Activated CD8-positive, alpha-beta T cell treated with anti-CD3 and anti-CD28 coated beads for 36 hours (primary cell): ENCODE results near the gene ADO. TPM values are rescaled to one million over a fixed set of nuclear protein-coding genes. Genes with fewer than 3 reads are reported as not detected.

Source experiments
- ATAC-seq: fragments of 200-7000 bp; cut with Tn5 transposase; one replicate; pipeline ENCODE4 v1.10.0; 2021; ENCODE audit warnings: mild to moderate bottlenecking, moderate library complexity
- CTCF ChIA-PET: fragments of 350-600 bp; sonication (Branson Sonifier 250); formaldehyde crosslinking; loops from one replicate; lab custom pipeline; 2021; ENCODE audit warnings: antibody characterized with exemption; lab: Charles Lee
- POLR2A ChIA-PET: fragments of 350-600 bp; sonication (Branson Sonifier 250); formaldehyde crosslinking; loops from one replicate; lab custom pipeline; 2021; ENCODE audit warnings: antibody characterized with exemption; lab: Charles Lee
- DNase-seq: peaks from one replicate; pipeline ENCODE4 v3.0.0-alpha.2; 2020
- H3K27ac Mint-ChIP-seq: one replicate; pipeline ENCODE4 v1.8.0; 2021; ENCODE audit warnings: mild to moderate bottlenecking, mixed read lengths
- H3K27me3 Mint-ChIP-seq: one replicate; pipeline ENCODE4 v1.8.0; 2021; ENCODE audit warnings: mixed read lengths
- H3K36me3 Mint-ChIP-seq: one replicate; pipeline ENCODE4 v1.8.0; 2021; ENCODE audit warnings: low read depth, mixed read lengths
- H3K4me1 Mint-ChIP-seq: one replicate; pipeline ENCODE4 v1.8.0; 2021; ENCODE audit warnings: low read depth, mixed read lengths
- H3K4me3 Mint-ChIP-seq: one replicate; pipeline ENCODE4 v1.8.0; 2021; ENCODE audit warnings: mild to moderate bottlenecking, moderate library complexity, mixed read lengths
- H3K9me3 Mint-ChIP-seq: one replicate; pipeline ENCODE4 v1.8.0; 2021; ENCODE audit warnings: mixed read lengths
- CTCF ChIP-seq: fragments of 200-600 bp; IDR thresholded peaks from one replicate; pipeline ENCODE4 v1.8.0; 2022; ENCODE audit warnings: antibody characterized with exemption, mild to moderate bottlenecking
- intact Hi-C: fragments of 100-400 bp; cut with micrococcal nuclease; formaldehyde crosslinking; loops from one replicate; pipeline ENCODE4 v1.10.0; 2022
- total RNA-seq, 2 experiments: library from RNA; stranded (reverse); gene quantifications; one replicate each; pipeline ENCODE4 v1.2.3, GENCODE V29; 2021

The ADO gene
- total RNA-seq, 2 experiments from 2014 or later = 28.0 to 28.9 TPM

- H3K36me3 Mint-ChIP-seq = no peaks in the 10 kb centered on the region
- ATAC-seq = no peak
- peaks cover 6% of the 10 kb centered on the region for H3K27me3 Mint-ChIP-seq
- TF ChIP-seq CTCF = no peak
- no peak for DNase-seq
- no peak overlapping the region for H3K4me3 Mint-ChIP-seq
- ChIA-PET CTCF (interaction anchor here (0.7 to 1.5 kb wide), 2 partner anchors 216 to 332 kb away, joined by 3 read pairs; no protein-coding TSS in a partner anchor), POLR2A (interaction anchor here (1.2 kb wide), 1 partner anchor 9 kb away, joined by 3 read pairs; no protein-coding TSS in a partner anchor)
- no peaks in the 10 kb centered on the region for H3K9me3 Mint-ChIP-seq
- H3K4me1 Mint-ChIP-seq = no peaks in the 10 kb centered on the region
- intact Hi-C loops = no loop called here
- H3K27ac Mint-ChIP-seq = no peak overlapping the region
Observed at GRCh38 chr10:62826273-62826672, 21.8 kb downstream of the ADO start.

GRCh38 chr10:62829622-62830021, 25.1 kb downstream of the ADO start:
- H3K36me3 Mint-ChIP-seq = no peaks in the 10 kb centered on the region
- H3K4me1 Mint-ChIP-seq = no peaks in the 10 kb centered on the region
- H3K4me3 Mint-ChIP-seq = no peak overlapping the region
- H3K9me3 Mint-ChIP-seq = no peaks in the 10 kb centered on the region
- H3K27me3 Mint-ChIP-seq = peaks cover 10% of the 10 kb centered on the region
- ChIA-PET POLR2A (interaction anchor here (0.6 to 2.6 kb wide), 3 partner anchors 11 to 219 kb away, joined by 3 to 10 read pairs (median 3); no protein-coding TSS in a partner anchor), CTCF (interaction anchor here (1.5 to 2.0 kb wide), 4 partner anchors 12 to 329 kb away, joined by 4 to 5 read pairs (median 4); no protein-coding TSS in a partner anchor)
- intact Hi-C loops = no loop called here
- no peak for TF ChIP-seq CTCF
- ATAC-seq = no peak
- DNase-seq = no peak
- H3K27ac Mint-ChIP-seq = no peak overlapping the region

- no peaks in the 10 kb centered on the region for H3K4me1 Mint-ChIP-seq
- no peak overlapping the region for H3K4me3 Mint-ChIP-seq
Observed at GRCh38 chr10:62830679-62831078, 26.2 kb downstream of the ADO start.

GRCh38 chr10:62831346-62831745, 26.8 kb downstream of the ADO start:
- POLR2A ChIA-PET = interaction anchor here (2.6 kb wide), 1 partner anchor 13 kb away, joined by 10 read pairs; no protein-coding TSS in a partner anchor

More at GRCh38 chr10:62830679-62831078, 26.2 kb downstream of the ADO start:
- intact Hi-C loops = no loop called here
- CTCF ChIA-PET = interaction anchor here (0.7 to 2.0 kb wide), 3 partner anchors 49 to 328 kb away, joined by 3 to 5 read pairs (median 4); no protein-coding TSS in a partner anchor
- Mint-ChIP-seq H3K27ac (no peak overlapping the region), H3K9me3 (no peaks in the 10 kb centered on the region), H3K36me3 (no peaks in the 10 kb centered on the region), H3K27me3 (peaks cover 13% of the 10 kb centered on the region)
- TF ChIP-seq CTCF = no peak
- ATAC-seq (no peak), DNase-seq (no peak)
- POLR2A ChIA-PET = interaction anchor here (2.6 kb wide), 1 partner anchor 12 kb away, joined by 10 read pairs; no protein-coding TSS in a partner anchor

More at GRCh38 chr10:62831346-62831745, 26.8 kb downstream of the ADO start:
- CTCF ChIA-PET = interaction anchor here (0.7 to 2.0 kb wide), 3 partner anchors 49 to 328 kb away, joined by 3 to 5 read pairs (median 4); no protein-coding TSS in a partner anchor
- Mint-ChIP-seq H3K4me1 (no peaks in the 10 kb centered on the region), H3K36me3 (no peaks in the 10 kb centered on the region), H3K4me3 (no peak overlapping the region), H3K9me3 (no peaks in the 10 kb centered on the region), H3K27ac (no peak overlapping the region), H3K27me3 (peaks cover 15% of the 10 kb centered on the region)
- no peak for TF ChIP-seq CTCF
- intact Hi-C loops = no loop called here
- DNase-seq = no peak
- no peak for ATAC-seq
